Liver (tissue), 9 donors: ENCODE measurements around the gene NELL1. TPM values are rescaled to one million over a fixed set of nuclear protein-coding genes. Genes with fewer than 3 reads are reported as not detected.

ENCODE experiments used
- DNase-seq: peaks from one replicate; pipeline ENCODE4 v3.0.0-alpha.2; 2017; ENCODE audit warnings: low spot score
- H3K27ac ChIP-seq, 2 donors: one replicate each; pipeline ENCODE4 v1.7.0; 2013; ENCODE audit warnings: inconsistent platforms in 2 of 2, low read length in 2 of 2, control low read depth in 1 of 2, low read depth in 1 of 2, mild to moderate bottlenecking in 1 of 2
- H3K27me3 ChIP-seq, 4 donors: one replicate each; pipeline versions ENCODE4 v1.6.1 to v1.7.0; 2013; ENCODE audit warnings: low read length in 3 of 4, inconsistent platforms in 1 of 4, mild to moderate bottlenecking in 1 of 4, moderate library complexity in 1 of 4; ENCODE audit not compliant: control insufficient read depth in 4 of 4, insufficient read depth in 4 of 4
- H3K36me3 ChIP-seq, 4 donors: one replicate each; pipeline versions ENCODE4 v1.6.1 to v1.7.0; 2013; ENCODE audit warnings: low read length in 3 of 4, mild to moderate bottlenecking in 3 of 4, low read depth in 1 of 4, moderate library complexity in 1 of 4; ENCODE audit not compliant: control insufficient read depth in 4 of 4, insufficient read depth in 3 of 4
- H3K4me1 ChIP-seq, 4 donors: one replicate each; pipeline versions ENCODE4 v1.6.1 to v1.7.0; 2013; ENCODE audit warnings: low read length in 3 of 4, mild to moderate bottlenecking in 3 of 4, moderate library complexity in 1 of 4; ENCODE audit not compliant: control insufficient read depth in 4 of 4, insufficient read depth in 4 of 4
- H3K4me3 ChIP-seq, 3 donors: one replicate each; pipeline versions ENCODE4 v1.6.1 to v1.7.0; 2013; ENCODE audit warnings: low read length in 3 of 3, control low read depth in 1 of 3, low read depth in 1 of 3, mild to moderate bottlenecking in 1 of 3
- H3K9ac ChIP-seq, 2 donors: one replicate each; pipeline ENCODE4 v1.7.0; 2013; ENCODE audit warnings: low read length in 2 of 2, mild to moderate bottlenecking in 2 of 2, moderate library complexity in 2 of 2, control low read depth in 1 of 2, low read depth in 1 of 2
- H3K9me3 ChIP-seq, 4 donors: one replicate each; pipeline versions ENCODE4 v1.6.1 to v1.7.0; 2013; ENCODE audit warnings: low read length in 3 of 4; ENCODE audit not compliant: control insufficient read depth in 4 of 4
- ATF3 ChIP-seq: IDR thresholded peaks from 2 replicates; pipeline ENCODE4 v1.6.1; 2016; ENCODE audit warnings: antibody characterized with exemption
- CTCF ChIP-seq: fragments of 150-350 bp; IDR thresholded peaks from 2 replicates; pipeline ENCODE4 v1.5.1; 2017; ENCODE audit warnings: improper control_type of control experiment, low read depth, low read length; ENCODE audit not compliant: missing input control
- EGR1 ChIP-seq, 2 donors: IDR thresholded peaks; 2 replicates each; pipeline ENCODE4 v1.6.1; 2016 to 2018; ENCODE audit warnings: antibody characterized with exemption in 2 of 2, low read depth in 2 of 2
- FOXA1 ChIP-seq: IDR thresholded peaks from 2 replicates; pipeline ENCODE4 v1.6.1; 2016; ENCODE audit warnings: antibody characterized with exemption
- FOXA2 ChIP-seq: IDR thresholded peaks from 2 replicates; pipeline ENCODE4 v1.6.1; 2016; ENCODE audit warnings: antibody characterized with exemption
- GABPA ChIP-seq, 2 donors: IDR thresholded peaks in 1 of 2; conservative IDR thresholded peaks in 1 of 2; 2 replicates each; pipeline ENCODE4 v1.6.1; 2016; ENCODE audit warnings: antibody characterized with exemption in 2 of 2, mild to moderate bottlenecking in 1 of 2, moderate library complexity in 1 of 2
- HNF4A ChIP-seq, 2 donors: conservative IDR thresholded peaks; 2 replicates each; pipeline ENCODE4 v1.6.1; 2016; ENCODE audit warnings: antibody characterized with exemption in 2 of 2, mild to moderate bottlenecking in 2 of 2
- JUND ChIP-seq, 2 donors: IDR thresholded peaks; 2 replicates each; pipeline ENCODE4 v1.6.1; 2016; ENCODE audit warnings: antibody characterized with exemption in 2 of 2
- NR2F2 ChIP-seq: IDR thresholded peaks from 2 replicates; pipeline ENCODE4 v1.6.1; 2016; ENCODE audit warnings: antibody characterized with exemption
- RAD21 ChIP-seq, 2 donors: IDR thresholded peaks; 2 replicates each; pipeline ENCODE4 v1.6.1; 2016; ENCODE audit warnings: antibody characterized with exemption in 2 of 2, mild to moderate bottlenecking in 2 of 2
- REST ChIP-seq: IDR thresholded peaks from 2 replicates; pipeline ENCODE4 v1.6.1; 2016; ENCODE audit warnings: antibody characterized with exemption, mild to moderate bottlenecking
- RXRA ChIP-seq, 2 donors: IDR thresholded peaks; 2 replicates each; pipeline ENCODE4 v1.6.1; 2017 to 2018; ENCODE audit warnings: antibody characterized with exemption in 2 of 2, mild to moderate bottlenecking in 1 of 2
- SP1 ChIP-seq: IDR thresholded peaks from 2 replicates; pipeline ENCODE4 v1.6.1; 2018; ENCODE audit warnings: antibody characterized with exemption, mild to moderate bottlenecking
- TAF1 ChIP-seq: conservative IDR thresholded peaks from 2 replicates; pipeline ENCODE4 v1.6.1; 2016; ENCODE audit warnings: antibody characterized with exemption, mild to moderate bottlenecking
- YY1 ChIP-seq: IDR thresholded peaks from 2 replicates; pipeline ENCODE4 v1.6.1; 2016; ENCODE audit warnings: antibody characterized with exemption, mild to moderate bottlenecking
- ZBTB33 ChIP-seq: IDR thresholded peaks from 2 replicates; pipeline ENCODE4 v1.6.1; 2016; ENCODE audit warnings: antibody characterized with exemption
- WGBS: extraction: QIAGEN DNeasy Blood & Tissue Kit; methylation state at CpG from one replicate; pipeline ENCODE4 v1.1.7; 2013; 5-methylcytosine and 5-hydroxymethylcytosine counted together
- polyA plus RNA-seq, 2 donors: library from polyadenylated mRNA; stranded (reverse) in 1 of 2; unstranded in 1 of 2; fragments of 200-250 nt in 1 of 2; fragments of >200 nt in 1 of 2; fragmentation: Nextera tagmentation in 1 of 2; extraction: Ambion mirVana in 1 of 2; gene quantifications; one replicate each; pipeline versions ENCODE4 v1.2.1 to v1.2.3, GENCODE V29; 2013 to 2015
- total RNA-seq, 2 donors: library from RNA; depleted of rRNA; stranded (reverse); fragments of >200 nt; gene quantifications; one replicate each; pipeline ENCODE4 v1.2.3, GENCODE V29; 2014
- donor health status: healthy.
- donor health status: healthy.
- donor health status: healthy.
- donor health status: healthy.
- donor health status: healthy.

Gene NELL1
- total and polyA plus RNA-seq, 4 donors = not detected

- Histone ChIP-seq H3K9ac (no peak overlapping the region), H3K9me3 (no peaks in the 10 kb centered on the region), H3K27me3 (no peaks in the 10 kb centered on the region), H3K36me3 (no peaks in the 10 kb centered on the region), H3K4me1 (no peaks in the 10 kb centered on the region), H3K27ac (no peak overlapping the region), H3K4me3 (no peak overlapping the region)
- 58% methylated on average over 4 of the region's 4 CpGs for WGBS
- no peak for TF ChIP-seq HNF4A (conservative IDR thresholded peaks at IDR 0.05)
- no peak for TF ChIP-seq CTCF
- TF ChIP-seq RAD21 (IDR thresholded peaks at IDR 0.05) = no peak
- TF ChIP-seq REST = peak; percentile 90
- no peak for DNase-seq
These were observed 716.5 kb downstream of the NELL1 start for GRCh38 chr11:21385669-21386440.

- 79% methylated on average over 5 of the region's 5 CpGs for WGBS
- Histone ChIP-seq H3K9ac (no peak overlapping the region), H3K9me3 (no peaks in the 10 kb centered on the region), H3K27ac (no peak overlapping the region), H3K27me3 (peaks cover 0 to 2% (median 0%) of the 10 kb centered on the region in 4 donors), H3K36me3 (no peaks in the 10 kb centered on the region), H3K4me1 (no peaks in the 10 kb centered on the region), H3K4me3 (no peak overlapping the region)
- no peak for DNase-seq
- TF ChIP-seq FOXA1 (no peak), JUND (IDR thresholded peaks at IDR 0.05) (no peak), FOXA2 (no peak), NR2F2 (no peak), ATF3 (no peak), RXRA (IDR thresholded peaks at IDR 0.05) (no peak), GABPA (IDR thresholded peaks at IDR 0.05 in 1 of 2, conservative IDR thresholded peaks at IDR 0.05 in 1 of 2) (no peak), EGR1 (IDR thresholded peaks at IDR 0.05; ENCODE audit: low read depth in 2 of 2) (no peak), SP1 (no peak), ZBTB33 (no peak), HNF4A (conservative IDR thresholded peaks at IDR 0.05) (no peak), RAD21 (IDR thresholded peaks at IDR 0.05) (no peak), REST (no peak), YY1 (no peak), TAF1 (no peak)
These were observed 721.0 kb downstream of the NELL1 start for GRCh38 chr11:21390430-21390829.
